Naive thymus-derived CD4-positive, alpha-beta T cell (primary cell): ENCODE data around the gene TTC39B. TPM values are rescaled to one million over a fixed set of nuclear protein-coding genes. Genes with fewer than 3 reads are reported as not detected.

Experiments
- ATAC-seq: fragments of 150-1000 bp; cut with Tn5 transposase; 2 replicates; pipeline ENCODE4 v1.10.0; 2021; ENCODE audit warnings: mild to moderate bottlenecking, moderate library complexity
- CTCF ChIA-PET: fragments of 350-600 bp; sonication (Branson Sonifier 250); formaldehyde crosslinking; loops from one replicate; lab custom pipeline; 2021; ENCODE audit warnings: antibody characterized with exemption; lab: Charles Lee
- POLR2A ChIA-PET: fragments of 350-600 bp; sonication (Branson Sonifier 250); formaldehyde crosslinking; loops from one replicate; lab custom pipeline; 2021; ENCODE audit warnings: antibody characterized with exemption, inconsistent platforms; lab: Charles Lee
- DNase-seq, 9 donors: peaks; one replicate each; pipeline versions ENCODE4 v3.0.0 to v3.0.0-alpha.2; 2020 to 2022; ENCODE audit warnings: mixed read lengths in 1 of 9
- H3K27ac ChIP-seq: one replicate; pipeline ENCODE4 v1.7.0; 2013; ENCODE audit warnings: mild to moderate bottlenecking, low read depth, low read length, moderate library complexity
- H3K27me3 ChIP-seq, 2 donors: one replicate each; pipeline ENCODE4 v1.7.0; 2013; ENCODE audit warnings: low read length in 2 of 2, mild to moderate bottlenecking in 2 of 2, moderate library complexity in 2 of 2; ENCODE audit not compliant: control insufficient read depth in 2 of 2, insufficient read depth in 2 of 2
- H3K36me3 ChIP-seq, 3 experiments: 1 replicate in 2 of 3; 2 replicates in 1 of 3; pipeline ENCODE4 v1.7.0; 2013; ENCODE audit warnings: low read length in 3 of 3, mild to moderate bottlenecking in 3 of 3, moderate library complexity in 1 of 3; ENCODE audit not compliant: insufficient read depth in 3 of 3, control insufficient read depth in 2 of 3
- H3K4me1 ChIP-seq, 2 donors: one replicate each; pipeline ENCODE4 v1.7.0; 2013; ENCODE audit warnings: low read length in 2 of 2, mild to moderate bottlenecking in 2 of 2, moderate library complexity in 1 of 2; ENCODE audit not compliant: control insufficient read depth in 2 of 2, insufficient read depth in 2 of 2
- H3K4me3 ChIP-seq: 2 replicates; pipeline ENCODE4 v1.7.0; 2013; ENCODE audit warnings: mild to moderate bottlenecking, low read length
- H3K9me3 ChIP-seq, 3 experiments: 1 replicate in 2 of 3; 2 replicates in 1 of 3; pipeline ENCODE4 v1.7.0; 2013; ENCODE audit warnings: low read length in 3 of 3; ENCODE audit not compliant: control insufficient read depth in 2 of 3
- H3K27ac Mint-ChIP-seq, 9 donors: one replicate each; pipeline ENCODE4 v1.8.0; 2020 to 2022; ENCODE audit warnings: mixed read lengths in 9 of 9, mild to moderate bottlenecking in 8 of 9, moderate library complexity in 5 of 9, inconsistent platforms in 2 of 9
- H3K27me3 Mint-ChIP-seq, 5 donors: one replicate each; pipeline ENCODE4 v1.8.0; 2021 to 2022; ENCODE audit warnings: mixed read lengths in 5 of 5, mild to moderate bottlenecking in 1 of 5
- H3K36me3 Mint-ChIP-seq, 5 donors: one replicate each; pipeline ENCODE4 v1.8.0; 2020 to 2022; ENCODE audit warnings: mixed read lengths in 5 of 5, mild to moderate bottlenecking in 3 of 5, inconsistent platforms in 1 of 5
- H3K4me1 Mint-ChIP-seq, 7 donors: one replicate each; pipeline ENCODE4 v1.8.0; 2020 to 2022; ENCODE audit warnings: mixed read lengths in 7 of 7, mild to moderate bottlenecking in 3 of 7, inconsistent platforms in 1 of 7
- H3K4me3 Mint-ChIP-seq, 10 donors: one replicate each; pipeline ENCODE4 v1.8.0; 2020 to 2022; ENCODE audit warnings: mild to moderate bottlenecking in 10 of 10, mixed read lengths in 10 of 10, moderate library complexity in 6 of 10, inconsistent platforms in 2 of 10
- H3K9me3 Mint-ChIP-seq, 11 donors: one replicate each; pipeline ENCODE4 v1.8.0; 2020 to 2022; ENCODE audit warnings: mixed read lengths in 11 of 11, mild to moderate bottlenecking in 4 of 11, inconsistent platforms in 1 of 11, moderate library complexity in 1 of 11
- intact Hi-C, 2 donors: fragments of 100-400 bp; cut with micrococcal nuclease; formaldehyde crosslinking; loops; one replicate each; pipeline ENCODE4 v1.15.1; 2023
- polyA plus RNA-seq, 2 donors: library from polyadenylated mRNA; unstranded; fragments of 300-500 nt; fragmentation: Illumina TruSeq; gene quantifications; one replicate each; pipeline ENCODE4 v1.2.3, GENCODE V29; 2021
- total RNA-seq, 6 experiments: library from RNA in 5 of 6; stranded (reverse) in 5 of 6; gene quantifications; 1 replicate in 5 of 6; 2 replicates in 1 of 6; pipeline ENCODE4 v1.2.3 and lab custom pipeline; 2021 to 2026

Gene TTC39B
- total and polyA plus RNA-seq, 7 experiments from 2014 or later, result 10.0 to 49.3 (median 37.8) TPM

DNA sequence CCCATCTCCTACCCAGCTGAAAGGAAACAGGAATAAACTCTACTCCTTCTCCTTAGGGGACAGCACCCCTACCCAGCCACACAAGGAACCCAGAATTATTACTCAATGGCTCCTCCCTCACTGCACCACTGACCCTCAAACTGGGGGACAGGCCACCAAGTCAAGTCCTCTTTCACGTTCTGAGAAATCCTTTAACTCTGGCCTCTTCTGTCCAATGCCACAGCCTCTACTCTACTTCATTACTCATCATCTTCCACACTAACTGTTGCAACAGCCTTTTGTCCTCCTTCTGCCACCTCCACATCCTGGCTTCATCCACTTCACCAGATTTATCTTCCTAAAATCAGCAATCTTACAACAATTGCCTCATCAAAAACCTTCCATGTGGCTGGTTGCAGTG is 6.8 kb downstream of the TTC39B start:
- Mint-ChIP-seq H3K27ac (peak overlapping the region; percentile 96 to 99 (median 98)), H3K4me1 (peaks cover 55 to 80% (median 72%) of the 10 kb centered on the region in 7 donors), H3K4me3 (peak overlapping the region; percentile 76 to 98 (median 84)), H3K9me3 (peaks cover 0 to 7% (median 5%) of the 10 kb centered on the region in 11 donors), H3K36me3 (peaks cover 6 to 48% (median 25%) of the 10 kb centered on the region in 5 donors), H3K27me3 (no peaks in the 10 kb centered on the region)
- peak overlapping the region; percentile 88 for H3K27ac ChIP-seq
- ATAC-seq (no peak), DNase-seq (no peak)
- H3K27me3 ChIP-seq, result no peaks in the 10 kb centered on the region
- CTCF ChIA-PET, result interaction anchor here (1.0 to 2.9 kb wide), 5 partner anchors 10 to 52 kb away, joined by 3 to 36 read pairs (median 4); no protein-coding TSS in a partner anchor
- POLR2A ChIA-PET, result interaction anchor here (0.5 to 9.8 kb wide), 11 partner anchors 8 to 210 kb away, joined by 3 to 176 read pairs (median 4); partner anchors contain the start of genes PSIP1 and TTC39B
- H3K4me1 ChIP-seq, result peaks cover 63 to 72% of the 10 kb centered on the region in 2 donors
- peak overlapping the region; percentile 43 for H3K4me3 ChIP-seq
- intact Hi-C loops, result loop anchor here in 1 of 2 donors (10.0 kb wide), 1 partner anchor 305 kb away; no protein-coding TSS in a partner anchor
- no peaks in the 10 kb centered on the region for H3K9me3 ChIP-seq
- no peaks in the 10 kb centered on the region for H3K36me3 ChIP-seq

DNA sequence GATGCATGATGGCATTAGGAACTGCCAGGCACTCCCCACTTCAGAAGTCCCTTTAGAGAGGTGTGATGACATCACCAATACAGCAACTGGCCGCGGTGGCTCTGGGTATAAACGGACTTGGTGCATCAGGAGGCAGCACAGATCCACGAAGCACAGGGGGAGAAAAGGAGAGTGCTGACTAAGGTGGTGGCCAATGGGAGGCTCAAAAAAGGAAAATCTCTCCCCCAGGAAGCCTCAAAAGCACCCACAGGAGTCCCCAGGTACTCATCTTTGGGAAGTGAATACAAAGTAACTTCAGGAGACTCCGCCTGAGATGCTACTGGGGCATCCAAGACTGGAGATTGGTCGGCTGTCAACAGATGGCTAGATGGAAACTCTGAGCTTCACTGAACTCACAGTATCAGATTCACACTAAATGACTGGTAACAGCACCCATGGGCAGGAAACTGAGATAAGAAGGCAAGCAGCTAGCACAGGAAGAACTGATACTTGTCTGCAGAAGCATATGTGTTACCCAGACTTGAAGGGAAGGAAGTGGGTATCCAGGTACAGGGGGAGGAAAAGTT is 7.6 kb downstream of the TTC39B start:
- ChIA-PET CTCF (interaction anchor here (0.7 to 2.9 kb wide), 7 partner anchors 9 to 234 kb away, joined by 3 to 36 read pairs (median 4); no protein-coding TSS in a partner anchor), POLR2A (interaction anchor here (0.5 to 9.8 kb wide), 13 partner anchors 8 to 211 kb away, joined by 3 to 176 read pairs (median 3); partner anchors contain the start of genes PSIP1 and TTC39B)
- Histone ChIP-seq H3K4me3 (peak overlapping the region; percentile 43), H3K4me1 (peaks cover 63 to 72% of the 10 kb centered on the region in 2 donors), H3K27ac (peak overlapping the region; percentile 88), H3K36me3 (no peaks in the 10 kb centered on the region), H3K9me3 (no peaks in the 10 kb centered on the region), H3K27me3 (no peaks in the 10 kb centered on the region)
- Mint-ChIP-seq H3K4me1 (peaks cover 55 to 80% (median 72%) of the 10 kb centered on the region in 7 donors), H3K9me3 (peaks cover 0 to 7% (median 5%) of the 10 kb centered on the region in 11 donors), H3K27me3 (no peaks in the 10 kb centered on the region), H3K4me3 (peak overlapping the region; percentile 76 to 98 (median 84)), H3K36me3 (peaks cover 6 to 41% (median 21%) of the 10 kb centered on the region in 5 donors), H3K27ac (peak overlapping the region; percentile 96 to 99 (median 98))
- intact Hi-C loops, result loop anchor here (1.0 to 5.0 kb wide), 6 partner anchors 8 to 253 kb away; partner anchors contain the start of genes PSIP1 (in 2 of the 2), TTC39B (in 2 of the 2), CCDC171 (in 1 of the 2) and SNAPC3 (in 1 of the 2)
- ATAC-seq, result peak; percentile 89
- peak in 8 of 9 donors; percentile 59 to 81 (median 76) for DNase-seq

DNA sequence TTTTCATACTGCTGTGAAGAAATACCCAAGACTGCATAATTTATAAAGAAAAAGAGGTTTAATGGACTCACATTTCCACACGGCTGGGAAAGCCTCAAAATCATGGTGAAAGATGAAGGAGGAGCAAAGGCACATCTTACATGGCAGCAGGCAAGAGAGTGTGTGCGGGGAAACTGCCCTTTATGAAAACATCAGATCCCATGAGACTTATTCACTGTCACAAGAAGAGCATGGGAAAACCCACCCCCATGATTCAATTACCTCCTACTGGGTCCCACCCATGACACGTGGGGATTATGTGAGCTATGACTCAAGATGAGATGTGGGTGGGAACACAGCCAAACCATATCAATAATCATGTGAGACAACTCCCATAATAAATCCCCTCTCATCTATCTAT is 8.7 kb downstream of the TTC39B start:
- H3K4me3 ChIP-seq, result peak overlapping the region; percentile 43
- no peaks in the 10 kb centered on the region for H3K27me3 Mint-ChIP-seq
- POLR2A ChIA-PET, result interaction anchor here (1.2 to 9.8 kb wide), 3 partner anchors 10 to 212 kb away, joined by 3 to 176 read pairs (median 9); partner anchors contain the start of genes PSIP1 and TTC39B
- peaks cover 74 to 79% of the 10 kb centered on the region in 2 donors for H3K4me1 ChIP-seq
- H3K27ac Mint-ChIP-seq, result peak overlapping the region; percentile 96 to 99 (median 98)
- ATAC-seq (no peak), DNase-seq (no peak)
- H3K36me3 Mint-ChIP-seq, result peaks cover 6 to 45% (median 17%) of the 10 kb centered on the region in 5 donors
- H3K27me3 ChIP-seq, result no peaks in the 10 kb centered on the region
- H3K4me1 Mint-ChIP-seq, result peaks cover 59 to 85% (median 78%) of the 10 kb centered on the region in 7 donors
- intact Hi-C loops, result loop anchor here (2.0 to 5.0 kb wide), 5 partner anchors 20 to 254 kb away; partner anchors contain the start of genes PSIP1 (in 2 of the 2), CCDC171 (in 1 of the 2) and SNAPC3 (in 1 of the 2)
- peak overlapping the region; percentile 88 for H3K27ac ChIP-seq
- H3K4me3 Mint-ChIP-seq, result peak overlapping the region; percentile 76 to 98 (median 84)
- H3K9me3 ChIP-seq, result no peaks in the 10 kb centered on the region
- peaks cover 0 to 8% (median 5%) of the 10 kb centered on the region in 11 donors for H3K9me3 Mint-ChIP-seq
- CTCF ChIA-PET, result interaction anchor here (0.7 to 2.9 kb wide), 2 partner anchors 13 to 277 kb away, joined by 3 to 36 read pairs; no protein-coding TSS in a partner anchor
- H3K36me3 ChIP-seq, result no peaks in the 10 kb centered on the region

DNA sequence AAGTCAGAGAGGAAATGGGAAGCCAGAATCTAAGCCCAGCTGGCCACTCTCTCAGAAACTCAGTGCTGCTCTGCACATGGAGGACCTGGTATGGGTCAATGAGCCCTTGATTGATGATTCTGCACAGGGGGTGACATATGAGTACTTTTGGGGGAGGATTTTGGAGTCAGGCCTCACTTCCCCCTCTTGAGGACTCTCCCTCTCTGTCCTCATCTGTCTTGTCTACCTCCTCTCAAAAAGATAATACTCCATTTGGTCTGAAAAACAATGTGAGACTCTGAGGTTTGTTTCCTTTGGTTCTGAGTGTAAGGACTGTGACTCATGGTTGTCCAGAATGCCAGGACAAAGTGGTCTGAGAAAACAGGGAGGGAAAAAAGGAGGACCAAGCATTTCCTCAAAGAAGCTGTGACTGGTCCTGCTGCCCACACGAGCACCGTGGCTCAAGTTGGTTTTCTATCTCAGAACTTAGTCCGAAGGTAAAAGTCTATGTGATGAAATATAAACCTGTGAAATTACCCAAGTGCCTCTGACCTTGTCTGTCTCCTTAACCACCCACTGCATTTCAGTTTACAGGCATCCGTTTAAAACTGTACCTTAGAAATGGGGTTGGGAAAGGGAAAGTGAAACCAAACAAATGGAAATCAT is 11.1 kb downstream of the TTC39B start:
- ChIA-PET POLR2A (interaction anchor here (0.6 to 9.8 kb wide), 6 partner anchors 9 to 217 kb away, joined by 3 to 176 read pairs (median 3); partner anchors contain the start of gene TTC39B), CTCF (interaction anchor here (0.6 to 4.4 kb wide), 5 partner anchors 15 to 216 kb away, joined by 3 to 27 read pairs (median 3); partner anchors contain the start of gene PSIP1)
- peak overlapping the region; percentile 88 for H3K27ac ChIP-seq
- H3K4me3 Mint-ChIP-seq, result peak overlapping the region; percentile 70 to 98 (median 84)
- no peaks in the 10 kb centered on the region for H3K27me3 ChIP-seq
- DNase-seq, result peak in 7 of 9 donors; percentile 37 to 72 (median 53)
- H3K36me3 ChIP-seq, result no peaks in the 10 kb centered on the region
- no peaks in the 10 kb centered on the region for H3K27me3 Mint-ChIP-seq
- H3K4me1 ChIP-seq, result peaks cover 71 to 82% of the 10 kb centered on the region in 2 donors
- ATAC-seq, result peak; percentile 59
- H3K4me3 ChIP-seq, result peak overlapping the region; percentile 41
- H3K27ac Mint-ChIP-seq, result peak overlapping the region; percentile 96 to 99 (median 98)
- H3K36me3 Mint-ChIP-seq, result peaks cover 9 to 50% (median 20%) of the 10 kb centered on the region in 5 donors
- peaks cover 0 to 8% (median 3%) of the 10 kb centered on the region in 11 donors for H3K9me3 Mint-ChIP-seq
- H3K9me3 ChIP-seq, result no peaks in the 10 kb centered on the region
- peaks cover 61 to 93% (median 88%) of the 10 kb centered on the region in 7 donors for H3K4me1 Mint-ChIP-seq
- intact Hi-C loops, result loop anchor here (1.0 to 5.0 kb wide), 4 partner anchors 15 to 256 kb away; partner anchors contain the start of genes CCDC171 (in 1 of the 2), PSIP1 (in 1 of the 2) and SNAPC3 (in 1 of the 2)

DNA sequence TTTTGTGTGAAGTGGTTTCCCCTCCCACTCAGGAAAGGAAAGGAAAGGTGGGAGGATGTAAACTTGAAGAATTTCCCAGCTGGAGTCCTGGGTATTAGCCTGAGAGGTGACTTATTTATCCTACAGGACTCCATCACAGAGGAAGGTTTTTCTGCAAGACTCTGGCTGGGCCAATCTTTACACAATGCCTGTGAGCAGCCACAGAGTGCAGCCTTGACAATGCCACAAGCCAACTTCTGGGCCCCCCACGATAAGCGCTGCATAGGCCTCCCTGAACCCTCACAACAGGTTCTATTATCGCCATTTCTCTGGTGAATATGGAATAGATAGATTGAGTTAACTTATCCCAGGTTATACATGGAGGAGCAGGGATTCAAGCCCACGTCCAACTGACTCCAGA is 12.4 kb downstream of the TTC39B start:
- H3K27me3 ChIP-seq, result no peaks in the 10 kb centered on the region
- intact Hi-C loops, result loop anchor here (2.0 to 5.0 kb wide), 3 partner anchors 16 to 258 kb away; partner anchors contain the start of genes CCDC171 (in 1 of the 2) and PSIP1 (in 1 of the 2)
- H3K4me3 ChIP-seq, result no peak overlapping the region
- ChIA-PET CTCF (interaction anchor here (0.6 to 4.4 kb wide), 6 partner anchors 11 to 217 kb away, joined by 3 to 27 read pairs (median 4); partner anchors contain the start of gene TTC39B), POLR2A (interaction anchor here (1.3 to 9.8 kb wide), 2 partner anchors 14 to 216 kb away, joined by 5 to 176 read pairs; partner anchors contain the start of genes PSIP1 and TTC39B)
- Mint-ChIP-seq H3K4me1 (peaks cover 56 to 94% (median 86%) of the 10 kb centered on the region in 7 donors), H3K9me3 (peaks cover 0 to 8% (median 3%) of the 10 kb centered on the region in 11 donors), H3K27me3 (no peaks in the 10 kb centered on the region), H3K27ac (peak overlapping the region; percentile 96 to 99 (median 98)), H3K4me3 (peak overlapping the region; percentile 14 to 98 (median 74)), H3K36me3 (peaks cover 9 to 49% (median 24%) of the 10 kb centered on the region in 5 donors)
- peak overlapping the region; percentile 88 for H3K27ac ChIP-seq
- ATAC-seq (no peak), DNase-seq (no peak)
- H3K9me3 ChIP-seq, result no peaks in the 10 kb centered on the region
- H3K36me3 ChIP-seq, result no peaks in the 10 kb centered on the region
- peaks cover 60 to 74% of the 10 kb centered on the region in 2 donors for H3K4me1 ChIP-seq
